ENCODE data around the gene LYRM1.
"Not testable (repeated sequence)": the region's sequence is repeated elsewhere in the genome, so short reads cannot be mapped to it uniquely, and the experiment has no call there.

LYRM1 gene

DNA sequence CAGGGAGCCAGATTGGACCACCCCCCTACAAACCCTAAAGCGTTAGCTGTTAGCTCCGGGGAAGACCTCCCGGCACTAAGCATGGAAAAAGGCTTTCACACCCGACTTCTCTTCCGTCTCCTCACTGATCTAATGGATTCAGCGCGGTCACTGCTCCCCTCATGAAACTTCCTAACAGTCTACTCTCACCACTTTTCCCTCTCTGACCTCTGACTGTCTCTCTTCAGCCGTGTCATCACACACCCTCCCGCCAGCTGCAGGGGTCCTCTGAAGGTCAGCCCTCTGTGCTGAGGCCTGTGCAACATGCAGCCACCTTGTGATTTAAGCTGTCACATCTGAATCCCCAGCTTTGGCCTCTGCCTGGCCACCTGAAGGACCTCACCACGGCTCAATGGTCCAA lies 15.7 kb downstream of the LYRM1 start:
- Histone ChIP-seq H3K36me3 (ENCODE audit: control insufficient read depth, insufficient read depth, low read length) (no peaks in the 10 kb centered on the region), H3K4me3 (ENCODE audit: low read length) (no peak overlapping the region), H3K9me3 (ENCODE audit: control insufficient read depth, insufficient read depth, low read length) (no peaks in the 10 kb centered on the region), H3K27ac (ENCODE audit: low read length) (no peak overlapping the region), H3K27me3 (ENCODE audit: control insufficient read depth, insufficient read depth, low read length) (no peaks in the 10 kb centered on the region), H3K4me1 (ENCODE audit: control insufficient read depth, insufficient read depth, low read length) (peaks cover 3% of the 10 kb centered on the region; the same call in 1 of the 2 replicates)
- DNase-seq (ENCODE audit: low read depth, low spot score), result no peak
- no CpG with 5 or more reads among the region's 10 CpGs for WGBS (ENCODE audit: insufficient coverage, insufficient read length)

DNA sequence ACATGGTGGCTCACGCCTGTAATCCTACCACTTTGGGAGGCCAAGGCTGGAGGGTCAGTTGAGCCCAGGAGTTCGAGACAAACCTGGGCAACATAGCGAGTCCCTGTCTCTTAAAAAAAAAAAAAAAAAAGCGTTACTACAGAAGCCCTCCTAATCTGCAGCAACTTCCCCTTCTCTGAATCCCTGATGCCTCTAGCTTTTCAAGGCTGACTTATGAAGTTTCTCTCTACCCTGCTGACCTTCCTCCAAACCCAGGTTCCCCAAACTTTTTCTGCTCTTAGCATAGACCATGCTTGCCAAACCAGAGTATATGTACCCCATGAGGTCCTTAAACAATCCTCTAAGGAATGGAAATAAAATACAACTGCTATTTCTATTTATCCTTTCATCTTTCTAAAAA lies 16.4 kb downstream of the LYRM1 start:
- no peaks in the 10 kb centered on the region for H3K27me3 ChIP-seq (ENCODE audit: control insufficient read depth, insufficient read depth, low read length)
- H3K36me3 ChIP-seq (ENCODE audit: control insufficient read depth, insufficient read depth, low read length), result no peaks in the 10 kb centered on the region
- H3K9me3 ChIP-seq (ENCODE audit: control insufficient read depth, insufficient read depth, low read length), result no peaks in the 10 kb centered on the region
- no CpG with 5 or more reads among the region's 4 CpGs for WGBS (ENCODE audit: insufficient coverage, insufficient read length)
- no peak for DNase-seq (ENCODE audit: low read depth, low spot score)
- H3K4me1 ChIP-seq (ENCODE audit: control insufficient read depth, insufficient read depth, low read length), result peaks cover 3% of the 10 kb centered on the region; the same call in 1 of the 2 replicates
- H3K4me3 ChIP-seq (ENCODE audit: low read length), result no peak overlapping the region
- no peak overlapping the region for H3K27ac ChIP-seq (ENCODE audit: low read length)

DNA sequence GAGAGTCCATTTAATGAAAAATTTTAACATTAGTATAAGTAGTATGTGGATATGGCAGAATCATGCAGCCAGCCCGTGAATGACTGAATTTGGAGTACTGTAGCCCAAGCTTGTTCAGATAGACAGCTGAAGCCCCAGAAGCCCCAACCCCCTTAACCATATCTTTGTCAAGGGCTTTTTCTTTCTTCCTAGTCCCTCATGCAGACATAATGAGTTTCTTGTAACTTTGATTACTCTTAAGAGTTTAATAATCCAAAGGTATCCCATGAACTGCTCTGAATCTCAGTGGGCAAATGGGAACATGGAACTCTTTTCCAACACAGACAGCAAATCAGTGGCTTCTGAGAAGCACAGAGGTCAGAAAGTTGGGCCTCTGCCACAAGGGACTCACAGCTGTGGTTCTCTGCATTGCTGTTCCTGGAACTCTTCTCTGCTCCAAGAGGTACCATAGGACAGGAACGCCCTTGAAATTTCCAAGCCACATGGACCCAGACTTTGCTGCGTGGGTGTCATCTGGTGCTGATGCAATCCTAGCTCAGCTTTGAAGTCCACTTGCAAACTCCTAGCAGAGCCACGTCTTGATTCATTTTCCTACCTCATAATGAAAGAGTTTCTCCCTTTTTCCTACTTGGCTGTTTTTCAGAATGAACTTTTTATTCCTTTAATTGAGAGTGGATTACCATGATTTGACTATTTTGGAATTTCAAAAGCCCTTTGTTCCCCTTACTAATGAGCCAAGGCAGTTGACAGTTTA lies 18.1 kb downstream of the LYRM1 start:
- DNase-seq (ENCODE audit: low read depth, low spot score), result no peak
- Histone ChIP-seq H3K36me3 (ENCODE audit: control insufficient read depth, insufficient read depth, low read length) (no peaks in the 10 kb centered on the region), H3K9me3 (ENCODE audit: control insufficient read depth, insufficient read depth, low read length) (no peaks in the 10 kb centered on the region), H3K27me3 (ENCODE audit: control insufficient read depth, insufficient read depth, low read length) (no peaks in the 10 kb centered on the region), H3K4me3 (ENCODE audit: low read length) (no peak overlapping the region), H3K4me1 (ENCODE audit: control insufficient read depth, insufficient read depth, low read length) (peaks cover 3% of the 10 kb centered on the region; the same call in 1 of the 2 replicates), H3K27ac (ENCODE audit: low read length) (no peak overlapping the region)
- no CpG with 5 or more reads among the region's 4 CpGs for WGBS (ENCODE audit: insufficient coverage, insufficient read length)

DNA sequence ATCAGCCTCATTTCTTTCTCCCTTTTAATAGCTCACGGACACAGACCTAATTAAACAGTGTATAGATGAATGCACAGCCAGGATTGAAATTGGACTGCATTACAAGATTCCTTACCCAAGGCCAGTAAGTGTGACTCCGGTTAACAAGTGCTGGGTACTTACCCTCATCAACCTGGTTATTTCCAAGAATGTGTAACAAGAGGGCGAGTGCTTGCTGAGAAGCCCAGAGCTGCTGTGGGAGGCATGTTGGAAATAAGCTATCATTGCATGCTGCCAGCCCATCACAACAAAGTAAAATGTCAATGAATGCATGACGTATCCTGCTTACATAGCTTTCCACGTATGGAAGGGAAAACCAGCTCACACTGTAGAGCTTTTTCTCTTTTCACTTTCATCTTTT lies 19.5 kb downstream of the LYRM1 start:
- WGBS (ENCODE audit: insufficient coverage, insufficient read length), result no CpG with 5 or more reads among the region's 5 CpGs
- no peak overlapping the region for H3K4me3 ChIP-seq (ENCODE audit: low read length)

DNA sequence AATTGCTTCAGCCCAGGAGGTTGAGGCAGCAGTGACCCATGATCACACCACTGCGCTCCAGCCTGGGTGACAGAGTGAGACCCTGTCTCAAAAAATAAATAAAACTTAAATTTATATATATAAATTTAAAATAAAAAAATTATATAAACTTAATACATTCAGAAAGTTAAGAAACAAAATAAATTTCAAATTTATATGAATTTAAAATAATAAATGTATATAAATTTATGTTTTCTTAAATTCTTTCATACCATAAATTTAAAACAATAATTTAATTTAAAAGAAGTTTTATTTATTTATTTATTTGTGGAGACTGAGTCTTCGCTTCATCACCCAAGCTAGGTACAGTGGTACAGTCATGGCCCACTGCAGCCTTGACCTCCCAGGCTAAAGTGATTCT lies 20.2 kb downstream of the LYRM1 start:
- Histone ChIP-seq H3K27me3 (ENCODE audit: control insufficient read depth, insufficient read depth, low read length) (no peaks in the 10 kb centered on the region), H3K27ac (ENCODE audit: low read length) (no peak overlapping the region), H3K4me3 (ENCODE audit: low read length) (no peak overlapping the region), H3K9me3 (ENCODE audit: control insufficient read depth, insufficient read depth, low read length) (no peaks in the 10 kb centered on the region), H3K36me3 (ENCODE audit: control insufficient read depth, insufficient read depth, low read length) (no peaks in the 10 kb centered on the region), H3K4me1 (ENCODE audit: control insufficient read depth, insufficient read depth, low read length) (0 out of 2 replicates have a peak, but pooled peaks cover 2% of the 10 kb centered on the region)
- no CpG with 5 or more reads among the region's 2 CpGs for WGBS (ENCODE audit: insufficient coverage, insufficient read length)
- no peak for DNase-seq (ENCODE audit: low read depth, low spot score)

More for the DNA sequence above, 19.5 kb downstream of the LYRM1 start:
- no peak for DNase-seq (ENCODE audit: low read depth, low spot score)
- Histone ChIP-seq H3K36me3 (ENCODE audit: control insufficient read depth, insufficient read depth, low read length) (no peaks in the 10 kb centered on the region), H3K4me1 (ENCODE audit: control insufficient read depth, insufficient read depth, low read length) (peaks cover 3% of the 10 kb centered on the region; the same call in 1 of the 2 replicates), H3K27me3 (ENCODE audit: control insufficient read depth, insufficient read depth, low read length) (no peaks in the 10 kb centered on the region), H3K27ac (ENCODE audit: low read length) (no peak overlapping the region), H3K9me3 (ENCODE audit: control insufficient read depth, insufficient read depth, low read length) (no peaks in the 10 kb centered on the region)

DNA sequence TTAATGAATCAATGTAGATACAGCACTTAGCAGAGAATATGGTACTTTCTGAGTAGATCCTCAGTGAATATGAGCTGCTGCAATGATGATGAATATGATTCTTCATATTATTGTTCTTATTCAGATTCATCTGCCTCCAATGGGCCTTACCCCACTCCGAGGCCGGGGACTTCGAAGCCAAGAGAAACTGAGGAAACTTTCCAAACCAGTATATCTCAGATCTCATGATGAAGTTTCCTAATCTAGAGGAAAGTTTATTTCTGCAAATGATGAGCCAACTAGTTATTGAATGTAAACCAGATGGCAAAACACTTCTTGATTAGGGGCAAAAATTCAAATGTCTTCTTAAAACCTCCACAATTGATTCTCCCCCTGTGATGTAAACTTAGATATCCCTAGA lies 23.3 kb downstream of the LYRM1 start:
- no CpG with 5 or more reads among the region's 3 CpGs for WGBS (ENCODE audit: insufficient coverage, insufficient read length)
- H3K27ac ChIP-seq (ENCODE audit: low read length), result no peak overlapping the region
- no peaks in the 10 kb centered on the region for H3K9me3 ChIP-seq (ENCODE audit: control insufficient read depth, insufficient read depth, low read length)
- H3K4me1 ChIP-seq (ENCODE audit: control insufficient read depth, insufficient read depth, low read length), result 0 out of 2 replicates have a peak, but pooled peaks cover 2% of the 10 kb centered on the region
- H3K4me3 ChIP-seq (ENCODE audit: low read length), result no peak overlapping the region
- no peak for DNase-seq (ENCODE audit: low read depth, low spot score)
- H3K27me3 ChIP-seq (ENCODE audit: control insufficient read depth, insufficient read depth, low read length), result no peaks in the 10 kb centered on the region
- no peaks in the 10 kb centered on the region for H3K36me3 ChIP-seq (ENCODE audit: control insufficient read depth, insufficient read depth, low read length)

DNA sequence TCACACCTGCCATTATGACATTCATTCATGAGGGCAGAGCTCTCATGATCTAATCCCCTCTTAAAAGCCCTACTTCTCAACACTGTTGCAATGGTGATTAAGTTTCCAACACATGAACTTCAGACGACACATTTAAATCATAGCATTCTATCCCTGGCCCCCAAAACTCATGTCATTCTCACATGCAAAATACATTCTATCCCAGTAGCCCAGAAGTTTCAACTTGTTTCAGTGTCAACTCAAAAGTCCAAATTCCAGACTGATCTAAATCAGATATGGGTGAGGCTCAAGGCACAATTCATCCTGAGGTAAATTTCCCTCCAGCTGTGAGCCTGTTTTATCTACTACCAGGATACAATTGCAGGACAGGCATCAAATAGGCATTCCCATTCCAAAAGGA lies 25.2 kb downstream of the LYRM1 start:
- Histone ChIP-seq H3K9me3 (ENCODE audit: control insufficient read depth, insufficient read depth, low read length) (no peaks in the 10 kb centered on the region), H3K36me3 (ENCODE audit: control insufficient read depth, insufficient read depth, low read length) (no peaks in the 10 kb centered on the region), H3K4me1 (ENCODE audit: control insufficient read depth, insufficient read depth, low read length) (no peaks in the 10 kb centered on the region), H3K27ac (ENCODE audit: low read length) (no peak overlapping the region), H3K27me3 (ENCODE audit: control insufficient read depth, insufficient read depth, low read length) (no peaks in the 10 kb centered on the region), H3K4me3 (ENCODE audit: low read length) (no peak overlapping the region)
- WGBS (ENCODE audit: insufficient coverage, insufficient read length), result no CpG with 5 or more reads among the region's 1 CpG
- no peak for DNase-seq (ENCODE audit: low read depth, low spot score)

DNA sequence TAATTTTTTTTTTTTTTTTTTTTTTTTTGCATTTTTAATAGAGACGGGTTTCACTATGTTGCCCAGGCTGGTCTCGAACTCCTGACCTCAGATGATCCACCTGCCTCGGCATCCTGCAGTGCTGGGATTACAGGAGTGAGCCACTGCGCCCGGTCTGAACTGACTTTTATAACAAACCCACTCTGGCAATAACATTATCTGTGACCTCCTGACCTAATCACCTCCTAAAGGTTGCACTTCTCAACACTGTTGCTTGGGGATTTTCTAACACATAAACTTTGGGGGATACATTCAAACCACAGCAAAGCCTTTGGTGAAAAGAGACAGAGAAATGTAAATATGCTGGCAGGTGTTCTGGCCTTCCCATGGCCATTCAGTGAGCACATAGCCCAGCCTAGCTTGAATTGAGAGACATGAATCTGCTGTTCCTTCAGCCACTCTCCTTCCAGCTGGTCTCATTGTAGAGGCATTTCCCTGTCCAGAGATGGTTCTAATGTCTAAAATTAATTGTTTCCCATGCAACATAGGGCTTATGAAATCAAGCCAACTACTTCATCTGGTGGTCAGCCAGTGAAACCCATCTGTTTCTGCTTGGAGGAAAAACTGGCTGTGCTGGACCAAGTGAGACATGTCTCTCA lies 28.3 kb downstream of the LYRM1 start:
- Histone ChIP-seq H3K9me3 (ENCODE audit: control insufficient read depth, insufficient read depth, low read length) (no peaks in the 10 kb centered on the region), H3K4me1 (ENCODE audit: control insufficient read depth, insufficient read depth, low read length) (no peaks in the 10 kb centered on the region), H3K27me3 (ENCODE audit: control insufficient read depth, insufficient read depth, low read length) (no peaks in the 10 kb centered on the region), H3K4me3 (ENCODE audit: low read length) (no peak overlapping the region), H3K36me3 (ENCODE audit: control insufficient read depth, insufficient read depth, low read length) (no peaks in the 10 kb centered on the region), H3K27ac (ENCODE audit: low read length) (no peak overlapping the region)
- no peak for DNase-seq (ENCODE audit: low read depth, low spot score)
- no CpG with 5 or more reads among the region's 5 CpGs for WGBS (ENCODE audit: insufficient coverage, insufficient read length)

DNA sequence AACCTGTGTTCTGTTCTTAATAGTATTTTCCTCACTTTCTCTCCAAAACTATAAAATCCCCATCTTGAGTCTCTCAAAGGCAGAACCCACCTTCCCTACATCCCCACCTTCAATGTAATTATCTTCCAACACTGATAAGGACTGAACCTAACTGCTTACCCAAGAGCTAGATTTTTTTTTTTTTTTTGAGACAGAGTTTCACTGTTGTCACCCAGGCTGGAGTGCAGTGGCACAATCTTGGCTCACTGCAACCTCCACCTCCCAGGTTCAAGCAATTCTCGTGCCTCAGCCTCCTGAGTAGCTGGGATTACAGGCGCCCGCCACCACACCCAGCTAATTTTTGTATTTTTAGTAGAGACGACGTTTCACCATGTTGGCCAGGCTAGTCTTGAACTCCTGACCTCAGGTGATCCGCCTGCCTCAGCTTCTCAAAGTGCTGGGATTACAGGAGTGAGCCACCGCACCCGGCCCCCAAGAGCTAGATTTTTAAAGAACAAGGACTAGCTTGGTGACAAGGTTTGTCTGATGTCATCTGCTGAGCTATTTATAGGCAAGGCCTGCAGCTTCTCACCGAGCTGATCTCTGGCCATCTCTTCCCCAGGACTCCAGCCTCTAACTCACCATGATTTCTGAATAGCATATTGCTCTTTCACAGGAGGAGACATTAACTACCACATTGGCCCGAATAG lies 29.2 kb downstream of the LYRM1 start:
- not testable (repeated sequence) for H3K27me3 ChIP-seq (ENCODE audit: control insufficient read depth, insufficient read depth, low read length); H3K27ac ChIP-seq (ENCODE audit: low read length); DNase-seq (ENCODE audit: low read depth, low spot score); H3K9me3 ChIP-seq (ENCODE audit: control insufficient read depth, insufficient read depth, low read length); H3K4me1 ChIP-seq (ENCODE audit: control insufficient read depth, insufficient read depth, low read length); H3K4me3 ChIP-seq (ENCODE audit: low read length); H3K36me3 ChIP-seq (ENCODE audit: control insufficient read depth, insufficient read depth, low read length)
- no CpG with 5 or more reads among the region's 10 CpGs for WGBS (ENCODE audit: insufficient coverage, insufficient read length)

DNA sequence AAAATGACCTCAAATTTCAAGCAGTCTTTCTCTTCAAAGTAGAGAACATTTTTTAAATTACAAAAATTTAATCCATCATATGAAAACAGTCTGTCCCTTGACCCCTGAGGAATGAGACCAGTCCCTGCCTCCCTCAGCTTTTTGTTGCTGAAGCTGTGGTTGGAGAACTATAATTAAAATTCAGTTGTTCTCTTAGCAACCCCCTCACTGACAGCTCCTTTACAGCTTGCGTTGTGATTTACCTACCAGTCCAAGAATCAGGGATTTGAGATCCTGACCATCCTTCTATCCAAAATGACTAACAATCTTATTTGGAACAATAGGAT lies 29.8 kb downstream of the LYRM1 start:
- Histone ChIP-seq H3K36me3 (ENCODE audit: control insufficient read depth, insufficient read depth, low read length) (no peaks in the 10 kb centered on the region), H3K4me3 (ENCODE audit: low read length) (no peak overlapping the region), H3K9me3 (ENCODE audit: control insufficient read depth, insufficient read depth, low read length) (no peaks in the 10 kb centered on the region), H3K27me3 (ENCODE audit: control insufficient read depth, insufficient read depth, low read length) (no peaks in the 10 kb centered on the region), H3K27ac (ENCODE audit: low read length) (no peak overlapping the region), H3K4me1 (ENCODE audit: control insufficient read depth, insufficient read depth, low read length) (no peaks in the 10 kb centered on the region)
- no CpG with 5 or more reads among the region's 1 CpG for WGBS (ENCODE audit: insufficient coverage, insufficient read length)
- DNase-seq (ENCODE audit: low read depth, low spot score), result no peak

Data from iPS DF 6.9 (cell line).